GM12892 (cell line): ENCODE results near the gene TXN2.

Experiments used
- POLR2A ChIP-seq: IDR thresholded peaks from 2 replicates; pipeline ENCODE4 v1.6.1; 2011; ENCODE audit warnings: low read depth, low read length, control low read depth
- POLR2AphosphoS5 ChIP-seq: IDR thresholded peaks from 2 replicates; pipeline ENCODE4 v1.6.1; 2011; ENCODE audit warnings: low read depth, low read length, control low read depth
- TAF1 ChIP-seq: IDR thresholded peaks from 2 replicates; pipeline ENCODE4 v1.6.1; 2011; ENCODE audit warnings: low read depth, mild to moderate bottlenecking, control low read depth, low read length, borderline replicate concordance

- TF ChIP-seq POLR2A: no peak
- TF ChIP-seq POLR2AphosphoS5: no peak
- no peak for TF ChIP-seq TAF1
Observed at GRCh38 chr22:36419177-36419911, 62.1 kb downstream of the TXN2 start.
